Activated B cell treated with CpG ODN at 0.5 μM for 24 hours (primary cell): ENCODE data around the gene IL1RAP. TPM values are rescaled to one million over a fixed set of nuclear protein-coding genes. Genes with fewer than 3 reads are reported as not detected.
"Not testable (repeated sequence)": the region's sequence is repeated elsewhere in the genome, so short reads cannot be mapped to it uniquely, and the experiment has no call there.

ENCODE experiments used
- ATAC-seq: fragments of 200-7000 bp; cut with Tn5 transposase; one replicate; pipeline ENCODE4 v1.10.0; 2021; ENCODE audit warnings: low read depth, mild to moderate bottlenecking, moderate library complexity
- CTCF ChIA-PET: fragments of 350-600 bp; sonication (Branson Sonifier 250); formaldehyde crosslinking; loops from one replicate; lab custom pipeline; 2021; ENCODE audit warnings: antibody characterized with exemption; lab: Charles Lee
- POLR2A ChIA-PET: fragments of 350-600 bp; sonication (Branson Sonifier 250); formaldehyde crosslinking; loops from one replicate; lab custom pipeline; 2021; ENCODE audit warnings: antibody characterized with exemption; lab: Charles Lee
- DNase-seq: peaks from one replicate; pipeline ENCODE4 v3.0.0; 2022
- H3K27ac Mint-ChIP-seq: one replicate; pipeline ENCODE4 v1.8.0; 2020; ENCODE audit warnings: mixed read lengths
- H3K27me3 Mint-ChIP-seq: one replicate; pipeline ENCODE4 v1.8.0; 2021; ENCODE audit warnings: mixed read lengths
- H3K36me3 Mint-ChIP-seq: one replicate; pipeline ENCODE4 v1.8.0; 2021; ENCODE audit warnings: low read depth, mixed read lengths
- H3K4me1 Mint-ChIP-seq: one replicate; pipeline ENCODE4 v1.8.0; 2021; ENCODE audit warnings: mixed read lengths
- H3K4me3 Mint-ChIP-seq: one replicate; pipeline ENCODE4 v1.8.0; 2020; ENCODE audit warnings: mild to moderate bottlenecking, mixed read lengths
- H3K9me3 Mint-ChIP-seq: one replicate; pipeline ENCODE4 v1.8.0; 2020; ENCODE audit warnings: mixed read lengths
- intact Hi-C: fragments of 100-400 bp; cut with micrococcal nuclease; formaldehyde crosslinking; loops from one replicate; pipeline ENCODE4 v1.15.1; 2024
- total RNA-seq: library from RNA; stranded (reverse); gene quantifications from 2 replicates; pipeline ENCODE4 v1.2.3, GENCODE V29; 2022
- TF ChIP-seq, protein P1 (sequence below): fragments of 200-600 bp; IDR thresholded peaks from one replicate; pipeline ENCODE4 v1.8.0; 2022; ENCODE audit warnings: antibody characterized with exemption, mild to moderate bottlenecking

The IL1RAP gene
- total RNA-seq, 1 donor from 2014 or later: 6.3 TPM

- ChIA-PET CTCF (no interaction called here), POLR2A (no interaction called here)
- DNase-seq: no peak
- peaks cover 24% of the 10 kb centered on the region for H3K27me3 Mint-ChIP-seq
- H3K36me3 Mint-ChIP-seq: no peaks in the 10 kb centered on the region
- intact Hi-C loops: no loop called here
- TF ChIP-seq, protein P1, sequence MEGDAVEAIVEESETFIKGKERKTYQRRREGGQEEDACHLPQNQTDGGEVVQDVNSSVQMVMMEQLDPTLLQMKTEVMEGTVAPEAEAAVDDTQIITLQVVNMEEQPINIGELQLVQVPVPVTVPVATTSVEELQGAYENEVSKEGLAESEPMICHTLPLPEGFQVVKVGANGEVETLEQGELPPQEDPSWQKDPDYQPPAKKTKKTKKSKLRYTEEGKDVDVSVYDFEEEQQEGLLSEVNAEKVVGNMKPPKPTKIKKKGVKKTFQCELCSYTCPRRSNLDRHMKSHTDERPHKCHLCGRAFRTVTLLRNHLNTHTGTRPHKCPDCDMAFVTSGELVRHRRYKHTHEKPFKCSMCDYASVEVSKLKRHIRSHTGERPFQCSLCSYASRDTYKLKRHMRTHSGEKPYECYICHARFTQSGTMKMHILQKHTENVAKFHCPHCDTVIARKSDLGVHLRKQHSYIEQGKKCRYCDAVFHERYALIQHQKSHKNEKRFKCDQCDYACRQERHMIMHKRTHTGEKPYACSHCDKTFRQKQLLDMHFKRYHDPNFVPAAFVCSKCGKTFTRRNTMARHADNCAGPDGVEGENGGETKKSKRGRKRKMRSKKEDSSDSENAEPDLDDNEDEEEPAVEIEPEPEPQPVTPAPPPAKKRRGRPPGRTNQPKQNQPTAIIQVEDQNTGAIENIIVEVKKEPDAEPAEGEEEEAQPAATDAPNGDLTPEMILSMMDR: no peak
- no peaks in the 10 kb centered on the region for H3K4me1 Mint-ChIP-seq
- H3K4me3 Mint-ChIP-seq: no peak overlapping the region
- no peak overlapping the region for H3K27ac Mint-ChIP-seq
- H3K9me3 Mint-ChIP-seq: no peaks in the 10 kb centered on the region
- no peak for ATAC-seq
These were observed 7.6 kb upstream of the IL1RAP start for GRCh38 chr3:190506271-190506670.

DNA sequence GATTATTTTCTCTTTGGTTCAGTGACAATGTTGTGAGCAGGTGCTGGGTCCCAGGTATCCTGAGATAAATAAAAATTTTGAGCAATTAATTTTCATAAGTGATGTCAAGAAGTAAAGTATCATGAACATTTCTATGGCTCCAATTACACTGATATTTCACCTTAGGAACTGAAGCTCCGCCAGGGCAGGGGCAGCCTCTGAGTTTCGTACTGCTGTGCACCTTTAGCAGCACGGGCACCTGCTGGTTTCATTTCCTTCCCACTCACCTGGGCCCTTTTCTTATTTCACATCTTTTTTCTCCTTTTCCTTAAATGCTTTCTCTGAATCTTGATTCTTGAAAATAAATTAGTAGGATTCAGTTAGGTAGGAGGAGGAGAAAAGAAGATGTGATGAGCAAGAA lies 1.2 kb upstream of the IL1RAP start:
- peaks cover 18% of the 10 kb centered on the region for H3K4me1 Mint-ChIP-seq
- peaks cover 9% of the 10 kb centered on the region for H3K27me3 Mint-ChIP-seq
- H3K36me3 Mint-ChIP-seq: peaks cover 4% of the 10 kb centered on the region
- intact Hi-C loops: loop anchor here (1.0 kb wide), 1 partner anchor 185 kb away; no protein-coding TSS in a partner anchor
- ChIA-PET POLR2A (no interaction called here), CTCF (interaction anchor here (1.5 kb wide), 1 partner anchor 65 kb away, joined by 3 read pairs; no protein-coding TSS in a partner anchor)
- ATAC-seq (no peak), DNase-seq (no peak)
- TF ChIP-seq, protein P1: no peak
- H3K27ac Mint-ChIP-seq: no peak overlapping the region
- peak overlapping the region; percentile 92 for H3K4me3 Mint-ChIP-seq
- no peaks in the 10 kb centered on the region for H3K9me3 Mint-ChIP-seq

DNA sequence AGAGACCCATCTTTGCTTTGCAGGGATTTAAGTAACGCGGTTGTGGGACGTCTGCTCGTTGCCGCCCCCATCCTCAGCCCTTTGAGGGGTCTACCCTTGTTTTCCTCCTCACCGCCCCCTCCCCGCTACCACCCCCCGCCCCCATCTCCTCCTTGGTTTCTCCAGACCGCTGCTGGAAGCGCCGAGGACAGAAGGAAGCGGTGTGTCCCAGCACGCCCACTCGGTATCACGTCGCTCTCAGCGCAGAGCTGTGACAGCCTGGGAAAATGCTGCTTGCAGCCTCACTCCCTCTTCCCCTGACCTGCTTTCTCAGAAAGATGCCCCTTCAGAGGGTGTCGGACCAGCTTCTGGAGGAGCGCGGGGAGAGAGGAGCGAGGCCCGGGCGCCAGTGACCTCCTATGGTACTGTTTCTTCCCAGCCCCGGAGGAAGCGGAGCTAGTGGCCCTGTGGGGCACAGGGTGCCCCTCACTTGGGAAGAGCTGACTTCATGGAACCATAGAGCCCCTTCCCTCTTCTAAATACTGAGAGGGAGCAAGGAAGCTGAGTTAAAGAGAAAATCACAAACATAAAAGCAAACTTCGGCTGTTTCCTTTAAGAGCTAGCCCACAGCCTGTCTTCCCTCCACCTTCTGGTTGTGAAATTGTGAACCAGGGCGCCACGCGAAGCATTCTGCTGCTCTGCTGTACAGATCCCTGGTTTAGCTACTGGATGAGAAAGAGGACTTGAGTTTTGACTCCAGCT lies 698 bp downstream of the IL1RAP start:
- Mint-ChIP-seq H3K36me3 (peaks cover 6% of the 10 kb centered on the region), H3K9me3 (no peaks in the 10 kb centered on the region), H3K27me3 (peaks cover 3% of the 10 kb centered on the region), H3K27ac (peak overlapping the region; percentile 72), H3K4me1 (peaks cover 18% of the 10 kb centered on the region), H3K4me3 (peak overlapping the region; percentile 92)
- DNase-seq: peak; percentile 27
- ChIA-PET POLR2A (interaction anchor here (0.6 kb wide), 1 partner anchor 623 kb away, joined by 3 read pairs; no protein-coding TSS in a partner anchor), CTCF (interaction anchor here (1.0 to 1.1 kb wide), 3 partner anchors 12 to 182 kb away, joined by 3 read pairs; no protein-coding TSS in a partner anchor)
- no peak for ATAC-seq
- TF ChIP-seq, protein P1: no peak
- intact Hi-C loops: loop anchor here (1.0 to 2.0 kb wide), 2 partner anchors 72 to 103 kb away; no protein-coding TSS in a partner anchor

GRCh38 chr3:190516416-190516815 lies 2.5 kb downstream of the IL1RAP start:
- peaks cover 6% of the 10 kb centered on the region for H3K36me3 Mint-ChIP-seq
- H3K9me3 Mint-ChIP-seq: no peaks in the 10 kb centered on the region
- ATAC-seq: no peak
- H3K27ac Mint-ChIP-seq: no peak overlapping the region
- intact Hi-C loops: no loop called here
- TF ChIP-seq, protein P1: no peak
- no peaks in the 10 kb centered on the region for H3K27me3 Mint-ChIP-seq
- DNase-seq: no peak
- POLR2A ChIA-PET: no interaction called here
- CTCF ChIA-PET: no interaction called here
- H3K4me3 Mint-ChIP-seq: no peak overlapping the region
- peaks cover 18% of the 10 kb centered on the region for H3K4me1 Mint-ChIP-seq

GRCh38 chr3:190517687-190518086 lies 3.8 kb downstream of the IL1RAP start:
- H3K4me3 Mint-ChIP-seq: no peak overlapping the region
- CTCF ChIA-PET: no interaction called here
- ATAC-seq: no peak
- H3K27me3 Mint-ChIP-seq: no peaks in the 10 kb centered on the region
- DNase-seq: no peak
- TF ChIP-seq, protein P1: no peak
- POLR2A ChIA-PET: no interaction called here
- no peak overlapping the region for H3K27ac Mint-ChIP-seq
- H3K36me3 Mint-ChIP-seq: peaks cover 6% of the 10 kb centered on the region
- peaks cover 17% of the 10 kb centered on the region for H3K4me1 Mint-ChIP-seq
- H3K9me3 Mint-ChIP-seq: no peaks in the 10 kb centered on the region
- intact Hi-C loops: no loop called here

DNA sequence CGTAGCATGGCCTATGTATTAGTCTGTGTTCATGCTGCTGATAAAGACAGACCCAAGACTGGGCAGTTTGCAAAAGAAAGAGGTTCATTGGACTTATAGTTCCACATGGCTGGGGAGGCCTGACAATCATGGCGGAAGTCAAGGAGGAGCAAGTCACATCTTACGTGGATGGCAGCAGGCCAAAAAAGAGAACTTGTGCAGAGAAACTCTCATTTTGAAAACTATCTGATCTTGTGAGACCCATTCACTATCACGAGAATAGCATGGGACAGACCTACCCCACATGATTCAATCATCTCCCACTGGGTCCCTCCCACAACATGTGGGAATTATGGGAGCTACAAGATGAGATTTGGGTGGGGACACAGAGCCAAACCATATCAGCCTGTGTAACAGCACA lies 4.6 kb downstream of the IL1RAP start:
- H3K27me3 Mint-ChIP-seq, ATAC-seq, intact Hi-C loops, H3K4me3 Mint-ChIP-seq, H3K9me3 Mint-ChIP-seq, DNase-seq, H3K27ac Mint-ChIP-seq, POLR2A ChIA-PET, CTCF ChIA-PET, H3K4me1 Mint-ChIP-seq, H3K36me3 Mint-ChIP-seq: not testable (repeated sequence)
